Glomerular visceral epithelial cell (primary cell): ENCODE data around the gene DACH2.

Experiments
- DNase-seq: peaks from one replicate; pipeline ENCODE4 v3.0.0-alpha.2; 2016; ENCODE audit errors: extremely low spot score

The DACH2 gene

GRCh38 chrX:86322913-86323312, 174.7 kb downstream of the DACH2 start:
- no peak for DNase-seq

DNA sequence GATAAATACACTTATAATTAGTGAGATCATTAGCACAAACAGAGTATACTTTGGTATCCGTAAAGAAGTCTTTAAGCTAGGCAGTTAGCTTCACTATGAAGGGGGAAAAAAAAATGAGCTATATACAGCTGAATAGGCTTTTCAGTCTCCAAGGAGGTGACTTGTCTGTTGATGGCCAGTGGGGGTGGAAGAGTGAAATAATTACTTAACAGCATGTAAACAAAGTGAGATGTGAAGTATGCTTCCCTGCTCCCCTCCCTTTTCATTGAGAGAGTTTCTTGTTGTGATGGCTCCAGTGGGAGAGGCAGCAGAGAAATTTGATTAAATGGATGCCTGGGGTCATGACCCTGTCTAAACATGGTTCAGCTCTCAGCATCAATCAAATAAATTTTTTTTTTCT, 180.9 kb downstream of the DACH2 start:
- no peak for DNase-seq

- no peak for DNase-seq
These were observed 200.4 kb downstream of the DACH2 start for GRCh38 chrX:86348669-86349068.

DNA sequence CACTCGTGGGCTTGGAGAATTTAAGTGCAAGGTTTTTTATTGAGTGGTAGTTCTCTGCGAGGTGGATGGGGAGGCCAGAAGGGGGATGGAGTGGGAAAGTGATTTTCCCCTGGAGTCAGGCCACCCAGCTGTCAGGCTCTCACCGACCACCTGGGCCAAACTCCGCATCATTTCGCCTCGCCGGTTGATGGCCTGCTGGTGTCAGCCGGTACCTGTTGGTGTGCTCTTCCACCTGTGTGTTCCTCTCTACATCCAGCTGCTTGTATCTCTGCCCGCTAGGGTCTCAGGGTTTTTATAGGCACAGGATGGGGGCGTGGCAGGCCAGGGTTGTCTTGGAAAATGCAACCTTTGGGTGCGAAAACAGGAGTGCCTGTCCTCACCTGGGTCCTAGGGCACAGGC, 200.9 kb downstream of the DACH2 start:
- no peak for DNase-seq

DNA sequence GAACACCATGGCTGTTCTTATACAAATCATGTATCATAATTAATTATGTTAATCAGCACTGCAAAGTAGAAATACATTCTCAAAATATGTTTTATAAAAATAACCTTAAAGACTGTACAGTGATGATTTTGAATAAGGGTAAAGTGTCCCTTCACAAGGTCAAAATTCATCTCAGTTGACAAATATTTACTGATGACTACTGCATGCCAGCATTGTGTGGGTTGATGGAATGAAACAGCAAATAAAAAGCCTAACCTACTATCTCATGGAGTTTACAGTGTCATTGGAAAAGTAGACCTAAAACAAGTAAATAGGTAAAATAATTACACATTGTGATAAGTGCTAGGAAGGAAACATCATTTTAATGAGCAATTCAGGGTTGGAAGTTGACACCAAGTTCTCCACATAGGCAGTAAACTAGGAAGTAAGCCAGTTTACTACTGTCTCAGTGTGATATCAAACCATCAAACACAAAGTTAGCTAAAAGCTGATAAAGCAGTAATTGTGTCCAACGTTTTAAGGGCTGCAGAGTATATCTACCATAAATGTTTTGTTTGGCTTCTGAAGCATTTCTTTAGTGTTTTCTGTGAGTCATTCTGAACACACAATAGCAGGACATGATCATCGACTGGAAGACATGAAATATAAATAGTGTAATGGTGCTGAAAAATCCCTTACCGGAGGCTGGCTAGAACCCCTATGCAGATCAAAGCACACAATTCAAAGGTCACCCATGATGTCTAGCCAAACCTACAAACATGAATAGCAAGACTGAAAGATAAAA, 221.8 kb downstream of the DACH2 start:
- no peak for DNase-seq

- DNase-seq, result no peak
These were observed 222.7 kb downstream of the DACH2 start for GRCh38 chrX:86370927-86371326.

- no peak for DNase-seq
These were observed 231.0 kb downstream of the DACH2 start for GRCh38 chrX:86379209-86379608.

GRCh38 chrX:86383681-86384540, 235.7 kb downstream of the DACH2 start:
- DNase-seq, result no peak

- no peak for DNase-seq
These were observed 259.1 kb downstream of the DACH2 start for GRCh38 chrX:86407371-86407770.

DNA sequence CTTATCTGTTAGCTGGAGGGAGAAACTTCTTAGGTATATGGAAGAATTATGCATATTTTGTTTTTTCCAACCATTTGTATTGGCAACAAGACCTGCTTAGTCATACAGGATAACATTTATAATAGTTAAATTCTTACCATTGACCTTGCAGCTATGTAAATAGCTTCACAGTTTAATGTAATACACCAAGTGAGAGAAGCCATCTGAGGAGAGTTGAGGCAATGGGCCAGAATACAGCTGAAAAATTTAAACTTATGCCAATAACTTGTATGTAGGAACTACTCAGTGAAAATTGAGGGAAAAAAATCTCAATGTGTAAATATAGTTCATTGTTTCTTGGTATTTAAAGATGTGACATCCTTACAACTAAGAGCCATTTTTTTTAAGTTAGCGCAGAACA, 273.5 kb downstream of the DACH2 start:
- no peak for DNase-seq

GRCh38 chrX:86436116-86436515, 287.9 kb downstream of the DACH2 start:
- no peak for DNase-seq

GRCh38 chrX:86455495-86455894, 307.2 kb downstream of the DACH2 start:
- no peak for DNase-seq

- DNase-seq, result no peak
These were observed 312.5 kb downstream of the DACH2 start for GRCh38 chrX:86460760-86461159.

DNA sequence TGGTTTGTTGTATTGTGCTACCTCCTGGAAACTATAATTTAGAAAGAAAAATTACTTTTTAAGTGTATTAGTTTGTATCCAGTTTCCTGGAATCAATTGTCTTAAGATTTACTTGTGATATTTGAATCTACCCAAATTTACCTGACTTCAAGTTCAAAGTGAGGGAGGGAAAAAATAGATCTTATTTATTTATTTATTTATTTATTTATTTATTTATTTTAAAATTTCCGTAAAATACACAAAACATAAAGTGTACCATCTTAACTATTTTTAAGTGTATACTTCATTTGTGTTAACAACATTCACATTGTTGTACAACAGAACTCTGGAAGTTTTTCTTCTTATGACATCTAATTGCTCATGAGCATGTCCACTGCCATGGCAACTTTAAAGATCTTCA, 356.0 kb downstream of the DACH2 start:
- no peak for DNase-seq

DNA sequence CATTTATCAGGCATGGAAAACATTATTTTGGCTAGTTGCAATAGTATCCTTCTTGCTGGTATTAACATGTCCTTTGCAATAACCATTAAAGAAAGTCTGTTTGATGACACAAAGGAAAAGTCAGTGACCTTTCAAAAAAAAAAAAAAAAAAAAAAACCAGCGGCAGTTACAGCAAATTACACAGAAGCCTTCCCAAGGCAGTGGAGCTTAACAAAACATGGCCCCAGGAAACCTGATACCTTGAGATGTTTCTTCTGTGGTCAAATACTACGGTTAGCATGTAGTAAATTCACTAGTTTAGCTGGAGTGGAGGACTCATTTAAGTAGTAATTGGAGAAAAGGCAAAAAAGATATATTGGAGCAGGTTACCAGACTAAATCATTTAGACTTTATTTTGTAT, 359.1 kb downstream of the DACH2 start:
- DNase-seq, result no peak

DNA sequence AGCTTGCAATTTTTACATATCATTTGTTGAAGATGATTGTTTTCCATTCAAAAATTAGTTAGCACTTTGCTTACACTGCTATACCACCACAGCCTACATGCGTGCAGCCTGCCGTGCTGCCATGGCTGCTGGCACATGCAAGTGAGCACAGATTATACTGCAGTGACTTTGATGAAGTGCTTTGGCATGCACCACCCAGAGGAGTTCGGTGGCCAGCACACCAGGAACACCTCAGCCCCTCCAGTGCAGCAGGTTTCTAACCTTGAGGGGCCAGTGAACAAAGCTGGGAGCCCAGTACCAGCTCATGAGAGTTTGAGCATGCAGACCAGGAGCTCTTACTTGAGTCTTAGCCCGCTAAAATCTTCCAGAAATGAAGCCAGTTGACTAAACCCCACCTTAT, 431.5 kb downstream of the DACH2 start:
- DNase-seq, result no peak

DNA sequence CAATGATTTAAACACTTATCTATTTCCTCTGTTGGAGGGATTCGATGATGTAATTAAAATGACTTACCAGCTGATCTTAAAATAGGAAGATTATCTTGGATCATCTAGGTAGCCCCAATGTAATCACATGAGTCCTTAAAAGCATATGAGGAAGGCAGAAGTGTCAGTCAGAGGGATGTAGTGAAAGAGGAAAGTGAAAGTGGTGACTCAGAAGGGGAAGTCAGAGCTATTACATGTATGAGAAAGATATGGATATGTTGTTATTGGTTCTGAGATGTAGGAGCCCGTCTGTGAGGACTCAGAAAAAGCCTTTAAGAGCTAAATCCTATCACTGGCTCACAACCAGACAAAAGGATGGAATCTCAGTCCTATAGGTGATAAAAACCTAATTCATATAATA, 456.4 kb downstream of the DACH2 start:
- no peak for DNase-seq

GRCh38 chrX:86696951-86697350, 548.7 kb downstream of the DACH2 start:
- DNase-seq, result no peak

DNA sequence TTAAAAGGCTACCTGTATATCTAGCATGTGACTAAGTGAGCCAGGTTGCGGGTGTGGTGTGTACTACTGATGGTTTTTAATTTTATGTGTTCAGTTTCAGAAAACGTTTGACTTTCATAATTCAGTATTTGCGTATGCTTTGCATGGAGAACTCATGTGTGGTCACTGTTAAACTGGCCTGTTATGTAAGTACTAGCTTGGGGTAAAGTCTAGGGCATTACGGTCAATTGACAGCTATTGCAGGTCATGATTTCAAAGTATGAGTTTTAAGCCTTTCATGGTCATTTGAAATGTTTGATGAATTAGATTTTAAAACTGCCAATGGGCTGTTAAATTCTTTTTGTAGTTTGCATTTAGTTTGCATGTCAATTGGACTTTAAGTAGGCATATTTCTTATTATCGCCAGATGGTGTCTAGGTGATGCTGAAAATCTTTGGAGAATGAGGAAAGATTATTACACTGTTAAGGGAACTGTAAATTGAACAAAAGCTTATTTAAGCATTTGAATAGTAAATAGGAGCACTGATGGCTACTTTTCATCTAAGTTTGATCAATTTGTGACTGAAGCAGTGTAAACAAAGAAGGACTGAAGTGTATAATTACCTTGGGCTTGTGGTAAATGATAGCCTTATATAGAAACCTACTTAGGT, 563.4 kb downstream of the DACH2 start:
- DNase-seq, result no peak

GRCh38 chrX:86714441-86714840, 566.2 kb downstream of the DACH2 start:
- DNase-seq, result no peak

GRCh38 chrX:86724277-86724676, 576.0 kb downstream of the DACH2 start:
- no peak for DNase-seq

DNA sequence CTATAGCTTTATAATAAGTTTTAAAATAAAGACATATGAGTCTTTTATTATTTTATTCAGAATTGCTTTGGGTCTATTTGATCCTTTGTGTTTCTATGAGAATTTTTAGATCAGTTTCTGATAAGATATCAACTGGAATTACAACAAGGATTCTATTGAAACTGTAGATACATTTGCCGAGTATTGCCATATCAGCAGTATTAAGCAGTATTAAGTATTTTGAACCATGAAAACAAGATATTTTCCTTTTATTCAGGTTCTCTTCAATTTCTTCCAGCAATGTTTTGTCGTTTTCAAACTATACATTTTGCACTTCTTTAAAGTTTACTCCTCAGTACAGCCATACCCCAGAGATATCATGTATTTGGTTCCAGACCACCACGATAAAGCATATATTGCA, 598.8 kb downstream of the DACH2 start:
- DNase-seq, result no peak

DNA sequence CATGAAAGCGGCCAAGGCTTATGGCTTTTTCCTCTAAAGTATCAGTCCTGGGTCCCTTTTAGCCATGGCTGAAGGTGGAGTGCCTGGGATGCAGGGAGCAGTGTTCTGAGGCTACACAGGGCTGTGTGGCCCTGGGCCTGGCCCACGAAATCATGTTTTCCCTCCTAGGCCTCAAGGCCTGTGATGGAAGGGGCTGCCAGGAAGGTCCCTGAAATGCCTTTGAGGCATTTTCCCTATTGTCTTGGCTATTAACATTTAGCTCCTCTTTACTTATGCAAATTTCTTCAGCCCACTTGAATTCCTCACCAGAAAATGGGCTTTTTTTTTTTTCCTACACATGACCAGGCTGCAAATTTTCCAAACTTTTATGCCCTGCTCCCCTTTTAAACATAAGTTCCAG, 657.0 kb downstream of the DACH2 start:
- no peak for DNase-seq
